GM10248 (cell line): Measurements from ENCODE around the gene EFHC2.

Source experiments
- CTCF ChIA-PET: fragments of 300-600 bp; sonication (Branson Sonifier 250); formaldehyde crosslinking; extraction: SDS; loops from one replicate; lab custom pipeline; 2021; ENCODE audit warnings: antibody characterized with exemption; lab: Yijun Ruan, JAX
- POLR2A ChIA-PET: fragments of 350-650 bp; sonication (Branson Sonifier 250); formaldehyde crosslinking; extraction: SDS; loops from one replicate; lab custom pipeline; 2020; ENCODE audit warnings: antibody characterized with exemption; lab: Yijun Ruan, JAX
- DNase-seq: peaks from one replicate; pipeline ENCODE4 v3.0.0; 2012; ENCODE audit errors: extremely low spot score
- CTCF ChIP-seq: IDR thresholded peaks from 2 replicates; pipeline ENCODE4 v1.5.1; 2012; ENCODE audit warnings: mild to moderate bottlenecking, low read depth; ENCODE audit errors: extremely low read depth, missing control alignments, control extremely low read depth

Gene EFHC2

GRCh38 chrX:44344687-44345086, 1.2 kb upstream of the EFHC2 start:
- ChIA-PET CTCF (no interaction called here), POLR2A (no interaction called here)
- TF ChIP-seq CTCF, result no peak
- DNase-seq, result no peak

DNA sequence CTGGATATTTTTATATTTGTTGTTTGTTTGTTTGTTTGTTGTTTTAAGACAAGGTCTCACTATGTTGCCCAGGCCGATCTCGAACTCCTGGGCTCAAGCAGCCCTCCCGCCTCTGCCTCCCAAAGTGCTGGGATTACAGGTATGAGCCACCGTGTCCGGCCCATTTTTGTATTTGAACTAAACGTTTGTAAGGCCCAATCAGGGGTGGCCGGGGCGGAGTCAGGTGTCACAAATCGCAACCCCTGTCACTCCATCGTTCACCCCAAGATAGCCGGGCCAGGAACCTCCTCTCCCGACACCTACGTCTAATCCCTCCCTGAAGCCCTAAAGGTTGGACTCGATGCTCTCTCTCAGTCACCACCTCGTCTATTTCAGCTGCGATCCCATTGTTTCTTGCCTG, 722 bp upstream of the EFHC2 start:
- POLR2A ChIA-PET, result no interaction called here

DNA sequence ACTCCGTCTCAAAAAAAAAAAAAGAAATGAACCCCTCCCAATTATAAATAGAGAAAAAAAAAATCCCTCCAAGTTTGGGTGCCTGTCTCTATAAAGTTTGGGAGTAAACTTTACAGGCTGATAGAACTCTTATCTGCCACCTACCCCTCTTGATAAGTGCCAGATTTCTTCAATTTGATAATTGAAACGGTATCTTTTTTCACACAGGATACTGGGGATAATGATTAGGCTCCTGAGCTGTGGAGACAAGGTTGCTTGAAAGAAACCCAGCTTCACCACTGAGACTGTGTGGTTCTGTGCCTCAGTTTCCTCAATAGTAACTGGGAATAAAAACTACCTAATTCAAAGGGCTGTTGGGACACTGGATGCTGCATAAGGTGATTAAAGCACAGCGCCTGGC, 606 bp downstream of the EFHC2 start:
- CTCF ChIA-PET, result no interaction called here
- no peak for DNase-seq
- POLR2A ChIA-PET, result no interaction called here
- no peak for TF ChIP-seq CTCF

More for the DNA sequence above, 722 bp upstream of the EFHC2 start:
- TF ChIP-seq CTCF, result no peak
- CTCF ChIA-PET, result no interaction called here
- DNase-seq, result no peak

- CTCF ChIA-PET, result no interaction called here
- POLR2A ChIA-PET, result no interaction called here
Measured at GRCh38 chrX:44338361-44338760, 5.1 kb downstream of the EFHC2 start.

GRCh38 chrX:44332437-44332836, 11.0 kb downstream of the EFHC2 start:
- DNase-seq, result no peak
- CTCF ChIA-PET, result no interaction called here
- TF ChIP-seq CTCF, result no peak
- POLR2A ChIA-PET, result no interaction called here

More at GRCh38 chrX:44338361-44338760, 5.1 kb downstream of the EFHC2 start:
- TF ChIP-seq CTCF, result no peak
- no peak for DNase-seq

DNA sequence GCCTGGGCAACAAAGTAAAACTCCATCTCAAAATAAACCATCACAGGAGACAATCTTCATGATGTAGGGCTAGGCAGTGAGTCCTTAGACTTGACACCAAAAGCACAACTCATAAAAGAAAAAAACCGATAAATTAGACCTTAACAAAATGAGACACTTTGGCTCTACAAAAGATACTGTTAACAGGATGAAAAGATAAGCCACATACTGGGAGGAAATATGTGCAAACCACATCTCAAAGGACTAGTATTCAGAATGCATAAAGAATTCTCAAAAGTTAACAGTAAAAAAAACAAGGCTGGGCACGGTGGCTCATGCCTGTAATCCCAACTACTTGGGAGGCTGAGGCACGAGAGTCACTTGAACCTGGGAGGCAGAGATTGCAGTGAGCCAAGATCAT, 13.2 kb downstream of the EFHC2 start:
- TF ChIP-seq CTCF, result no peak
- no peak for DNase-seq
- ChIA-PET CTCF (no interaction called here), POLR2A (no interaction called here)

GRCh38 chrX:44319550-44319949, 23.9 kb downstream of the EFHC2 start:
- CTCF ChIA-PET, result no interaction called here
- POLR2A ChIA-PET, result no interaction called here
- DNase-seq, result no peak

More at GRCh38 chrX:44319550-44319949, 23.9 kb downstream of the EFHC2 start:
- TF ChIP-seq CTCF, result no peak
